Measurements from ENCODE around the gene DSP.

DSP gene

DNA sequence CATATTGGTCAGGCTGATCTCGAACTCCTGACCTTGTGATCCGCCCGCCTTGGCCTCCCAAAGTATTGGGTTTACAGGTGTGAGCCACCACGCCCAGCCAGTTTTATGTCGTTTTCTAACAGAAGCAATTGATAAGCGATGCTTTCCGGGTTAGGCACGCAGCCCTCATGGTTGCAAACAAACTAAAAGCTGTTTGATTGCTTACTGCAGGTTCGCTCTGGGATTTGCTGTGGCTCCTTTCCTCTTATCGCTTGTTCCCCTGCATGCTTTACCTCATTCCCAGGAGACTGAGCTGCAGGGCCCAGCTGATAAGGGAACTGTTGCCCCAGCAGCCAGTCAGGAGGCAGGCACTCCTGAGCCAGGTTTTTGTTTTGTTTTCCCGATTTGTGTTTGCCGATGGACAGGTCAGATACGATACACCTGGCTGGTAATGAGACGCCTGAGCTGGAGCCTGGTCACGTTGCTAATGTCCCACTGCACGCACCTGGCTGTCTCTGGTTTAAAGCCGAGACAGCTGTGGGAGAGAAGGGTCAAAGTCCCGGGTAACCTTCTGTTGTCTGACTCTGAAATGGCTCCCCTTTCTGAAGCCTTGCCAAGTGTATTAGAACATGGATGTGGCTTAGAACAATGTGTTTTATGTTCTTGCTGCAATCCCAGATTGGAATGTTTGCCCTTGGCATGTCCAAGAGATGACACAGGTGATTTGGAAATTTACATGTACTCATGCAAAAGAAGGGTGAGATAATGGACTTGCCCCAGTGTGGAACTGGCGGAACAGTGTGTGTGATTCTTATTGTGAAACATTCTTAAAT, 19.9 kb downstream of the DSP start:
- no peak for DNase-seq

- no peak for DNase-seq
Measured at GRCh38 chr6:7562769-7563168, 21.3 kb downstream of the DSP start.

GRCh38 chr6:7566107-7566506, 24.6 kb downstream of the DSP start:
- no peak for DNase-seq

DNA sequence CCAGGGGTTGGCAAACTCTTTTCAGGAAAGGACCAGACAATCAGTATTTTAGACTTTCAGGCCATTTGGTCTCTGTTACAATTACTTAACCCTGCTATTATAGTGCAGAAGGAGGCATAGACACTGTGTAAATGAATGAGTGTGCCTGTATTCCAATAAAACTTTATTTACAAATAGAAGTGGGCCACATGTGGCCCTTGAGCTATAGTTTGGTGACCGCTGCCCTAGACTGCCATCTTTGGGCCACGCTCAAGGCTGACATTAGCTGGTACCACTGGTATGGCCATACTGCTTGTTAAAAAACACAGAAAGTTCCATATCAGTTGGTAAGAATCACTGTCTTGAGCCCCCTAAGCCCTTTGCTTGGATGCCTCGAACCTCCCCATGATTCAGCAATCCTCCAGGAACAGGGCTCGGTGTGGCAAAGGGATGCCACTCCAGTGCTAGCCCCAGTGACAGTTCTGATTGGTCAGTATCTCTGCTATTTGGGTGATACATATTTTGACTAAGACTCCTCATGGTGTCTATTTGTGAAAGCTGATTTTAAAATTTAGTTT, 25.2 kb downstream of the DSP start:
- DNase-seq = no peak

DNA sequence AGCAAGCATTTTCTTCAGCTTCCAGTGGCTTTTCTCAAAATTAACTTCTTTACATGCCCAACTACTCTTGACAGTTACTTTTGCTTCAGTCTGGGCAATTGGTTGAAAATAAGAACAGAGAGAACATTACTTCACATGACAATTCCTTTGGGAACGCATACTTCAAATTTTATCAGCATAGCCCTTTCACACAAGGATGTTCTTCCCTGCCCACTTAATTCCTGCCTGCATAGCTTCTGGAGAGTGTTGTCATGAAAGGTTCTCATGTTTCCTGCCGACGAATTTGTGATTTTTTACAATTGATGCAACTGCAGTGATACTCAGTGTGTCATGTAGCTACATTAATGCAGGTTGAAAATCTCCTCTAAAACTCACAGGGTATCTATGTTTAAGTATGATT, 26.6 kb downstream of the DSP start:
- DNase-seq = peak; percentile 13

DNA sequence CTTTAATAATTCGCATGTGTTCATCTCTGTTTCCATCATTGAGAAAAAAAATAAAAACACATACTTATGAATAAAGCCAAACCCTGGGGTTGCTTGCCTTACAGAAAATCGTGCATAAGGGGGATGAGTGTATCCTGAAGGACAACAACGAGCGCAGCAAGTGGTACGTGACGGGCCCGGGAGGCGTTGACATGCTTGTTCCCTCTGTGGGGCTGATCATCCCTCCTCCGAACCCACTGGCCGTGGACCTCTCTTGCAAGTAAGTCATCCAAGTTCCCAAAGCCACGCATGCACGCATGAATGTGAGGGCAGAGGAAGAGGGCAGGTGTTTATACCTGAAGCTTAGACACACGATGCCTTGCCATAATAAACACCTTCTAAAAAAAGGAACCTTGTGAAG, 27.6 kb downstream of the DSP start:
- no peak for DNase-seq

DNA sequence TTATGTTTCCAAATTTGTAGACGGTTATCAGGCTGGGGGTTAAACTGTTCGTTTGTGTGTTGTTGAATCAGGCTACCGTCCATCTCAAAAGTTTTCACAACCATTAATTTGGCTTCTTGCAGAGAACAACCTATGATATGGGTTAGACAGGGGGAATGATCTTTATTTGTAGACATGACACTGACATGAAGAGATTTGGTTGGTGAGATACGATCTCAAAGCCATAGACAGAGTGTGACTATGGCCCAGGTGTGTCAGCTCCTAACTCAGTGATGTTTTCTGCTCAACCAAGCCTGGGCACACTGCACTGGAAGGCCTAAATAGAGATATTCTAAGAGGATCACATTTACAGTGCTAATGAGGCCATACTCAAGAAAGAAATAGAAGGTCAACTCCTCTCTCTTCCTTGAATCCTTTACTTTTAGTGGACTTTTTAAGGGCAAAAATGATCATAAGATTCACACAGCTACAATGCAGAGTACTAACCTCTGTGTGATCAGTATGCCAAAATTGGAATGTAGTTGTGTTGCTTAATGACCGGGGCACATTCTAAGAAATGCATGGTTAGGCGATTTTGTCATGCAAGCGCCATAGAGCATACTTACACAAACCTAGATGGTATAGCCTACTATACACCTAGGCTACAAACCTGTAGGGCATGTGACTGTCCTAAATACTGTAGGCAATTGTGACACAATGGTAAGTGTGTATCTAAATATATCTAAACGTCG, 30.9 kb downstream of the DSP start:
- DNase-seq = no peak

DNA sequence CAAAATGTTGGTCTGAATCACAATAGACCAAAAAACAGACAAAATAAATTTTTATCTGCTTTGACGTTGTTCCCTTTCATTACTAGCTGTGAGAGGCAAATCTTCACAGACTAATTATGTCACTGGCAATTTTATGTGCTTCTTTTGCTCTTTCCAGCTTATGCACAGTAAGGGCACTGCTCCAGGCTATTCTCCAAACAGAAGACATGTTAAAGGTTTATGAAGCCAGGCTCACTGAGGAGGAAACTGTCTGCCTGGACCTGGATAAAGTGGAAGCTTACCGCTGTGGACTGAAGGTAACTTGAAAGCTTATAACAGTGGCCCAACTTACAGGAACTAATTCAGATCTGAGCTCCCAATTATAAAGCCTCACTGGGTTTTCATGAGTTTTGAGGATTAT, 33.0 kb downstream of the DSP start:
- no peak for DNase-seq

GRCh38 chr6:7578516-7578915, 37.0 kb downstream of the DSP start:
- no peak for DNase-seq

DNA sequence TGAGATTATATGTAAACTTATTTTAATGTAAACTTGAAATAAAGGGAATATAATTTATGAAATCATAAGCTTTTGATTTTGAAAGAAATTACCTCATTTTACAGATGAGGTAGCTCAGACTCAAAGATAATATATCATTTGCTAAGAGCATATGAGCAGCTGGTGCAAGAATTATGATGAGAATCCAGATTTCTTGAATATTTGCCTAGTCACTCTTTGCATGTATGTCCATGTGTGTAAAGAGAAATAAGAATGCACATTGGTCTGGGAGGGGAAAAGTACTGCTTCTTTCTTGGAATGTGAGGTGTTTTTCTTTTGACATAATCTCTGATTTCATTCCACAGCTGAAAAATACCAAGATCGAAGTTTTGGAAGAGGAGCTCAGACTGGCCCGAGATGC, 37.5 kb downstream of the DSP start:
- no peak for DNase-seq

- no peak for DNase-seq
Measured at GRCh38 chr6:7579851-7580250, 38.4 kb downstream of the DSP start.

DNA sequence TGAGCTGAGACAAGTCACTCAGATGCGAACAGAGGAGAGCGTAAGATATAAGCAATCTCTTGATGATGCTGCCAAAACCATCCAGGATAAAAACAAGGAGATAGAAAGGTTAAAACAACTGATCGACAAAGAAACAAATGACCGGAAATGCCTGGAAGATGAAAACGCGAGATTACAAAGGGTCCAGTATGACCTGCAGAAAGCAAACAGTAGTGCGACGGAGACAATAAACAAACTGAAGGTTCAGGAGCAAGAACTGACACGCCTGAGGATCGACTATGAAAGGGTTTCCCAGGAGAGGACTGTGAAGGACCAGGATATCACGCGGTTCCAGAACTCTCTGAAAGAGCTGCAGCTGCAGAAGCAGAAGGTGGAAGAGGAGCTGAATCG, 39.1 kb downstream of the DSP start:
- no peak for DNase-seq

DNA sequence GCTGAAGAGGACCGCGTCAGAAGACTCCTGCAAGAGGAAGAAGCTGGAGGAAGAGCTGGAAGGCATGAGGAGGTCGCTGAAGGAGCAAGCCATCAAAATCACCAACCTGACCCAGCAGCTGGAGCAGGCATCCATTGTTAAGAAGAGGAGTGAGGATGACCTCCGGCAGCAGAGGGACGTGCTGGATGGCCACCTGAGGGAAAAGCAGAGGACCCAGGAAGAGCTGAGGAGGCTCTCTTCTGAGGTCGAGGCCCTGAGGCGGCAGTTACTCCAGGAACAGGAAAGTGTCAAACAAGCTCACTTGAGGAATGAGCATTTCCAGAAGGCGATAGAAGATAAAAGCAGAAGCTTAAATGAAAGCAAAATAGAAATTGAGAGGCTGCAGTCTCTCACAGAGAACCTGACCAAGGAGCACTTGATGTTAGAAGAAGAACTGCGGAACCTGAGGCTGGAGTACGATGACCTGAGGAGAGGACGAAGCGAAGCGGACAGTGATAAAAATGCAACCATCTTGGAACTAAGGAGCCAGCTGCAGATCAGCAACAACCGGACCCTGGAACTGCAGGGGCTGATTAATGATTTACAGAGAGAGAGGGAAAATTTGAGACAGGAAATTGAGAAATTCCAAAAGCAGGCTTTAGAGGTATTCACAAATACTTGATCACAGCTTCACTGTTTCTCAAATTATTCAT, 39.6 kb downstream of the DSP start:
- DNase-seq = no peak

DNA sequence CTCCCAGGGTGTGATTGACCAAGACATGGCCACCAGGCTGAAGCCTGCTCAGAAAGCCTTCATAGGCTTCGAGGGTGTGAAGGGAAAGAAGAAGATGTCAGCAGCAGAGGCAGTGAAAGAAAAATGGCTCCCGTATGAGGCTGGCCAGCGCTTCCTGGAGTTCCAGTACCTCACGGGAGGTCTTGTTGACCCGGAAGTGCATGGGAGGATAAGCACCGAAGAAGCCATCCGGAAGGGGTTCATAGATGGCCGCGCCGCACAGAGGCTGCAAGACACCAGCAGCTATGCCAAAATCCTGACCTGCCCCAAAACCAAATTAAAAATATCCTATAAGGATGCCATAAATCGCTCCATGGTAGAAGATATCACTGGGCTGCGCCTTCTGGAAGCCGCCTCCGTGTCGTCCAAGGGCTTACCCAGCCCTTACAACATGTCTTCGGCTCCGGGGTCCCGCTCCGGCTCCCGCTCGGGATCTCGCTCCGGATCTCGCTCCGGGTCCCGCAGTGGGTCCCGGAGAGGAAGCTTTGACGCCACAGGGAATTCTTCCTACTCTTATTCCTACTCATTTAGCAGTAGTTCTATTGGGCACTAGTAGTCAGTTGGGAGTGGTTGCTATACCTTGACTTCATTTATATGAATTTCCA, 43.9 kb downstream of the DSP start:
- DNase-seq = no peak

GRCh38 chr6:7587631-7588100, 46.2 kb downstream of the DSP start:
- DNase-seq = peak; percentile 62

DNA sequence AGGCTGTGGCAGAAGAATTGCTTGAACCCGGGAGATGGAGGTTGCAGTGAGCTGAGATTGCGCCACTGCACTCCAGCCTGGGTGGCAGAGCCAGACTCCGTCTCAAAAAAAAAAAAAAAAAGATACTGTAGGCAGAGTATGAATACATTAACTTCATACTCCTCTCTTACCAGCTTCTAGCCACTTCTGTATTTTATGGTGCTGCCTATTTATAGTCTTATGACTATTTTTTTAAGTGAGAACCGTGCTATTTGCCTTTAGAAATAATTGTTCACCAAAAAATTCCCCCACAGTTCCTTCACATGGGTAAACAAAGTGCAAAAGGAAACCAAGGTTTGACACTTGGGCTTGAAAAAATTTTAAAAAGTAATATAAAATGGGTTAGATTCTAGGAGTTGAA, 47.0 kb downstream of the DSP start:
- DNase-seq = no peak

GRCh38 chr6:7589221-7589620, 47.8 kb downstream of the DSP start:
- no peak for DNase-seq

DNA sequence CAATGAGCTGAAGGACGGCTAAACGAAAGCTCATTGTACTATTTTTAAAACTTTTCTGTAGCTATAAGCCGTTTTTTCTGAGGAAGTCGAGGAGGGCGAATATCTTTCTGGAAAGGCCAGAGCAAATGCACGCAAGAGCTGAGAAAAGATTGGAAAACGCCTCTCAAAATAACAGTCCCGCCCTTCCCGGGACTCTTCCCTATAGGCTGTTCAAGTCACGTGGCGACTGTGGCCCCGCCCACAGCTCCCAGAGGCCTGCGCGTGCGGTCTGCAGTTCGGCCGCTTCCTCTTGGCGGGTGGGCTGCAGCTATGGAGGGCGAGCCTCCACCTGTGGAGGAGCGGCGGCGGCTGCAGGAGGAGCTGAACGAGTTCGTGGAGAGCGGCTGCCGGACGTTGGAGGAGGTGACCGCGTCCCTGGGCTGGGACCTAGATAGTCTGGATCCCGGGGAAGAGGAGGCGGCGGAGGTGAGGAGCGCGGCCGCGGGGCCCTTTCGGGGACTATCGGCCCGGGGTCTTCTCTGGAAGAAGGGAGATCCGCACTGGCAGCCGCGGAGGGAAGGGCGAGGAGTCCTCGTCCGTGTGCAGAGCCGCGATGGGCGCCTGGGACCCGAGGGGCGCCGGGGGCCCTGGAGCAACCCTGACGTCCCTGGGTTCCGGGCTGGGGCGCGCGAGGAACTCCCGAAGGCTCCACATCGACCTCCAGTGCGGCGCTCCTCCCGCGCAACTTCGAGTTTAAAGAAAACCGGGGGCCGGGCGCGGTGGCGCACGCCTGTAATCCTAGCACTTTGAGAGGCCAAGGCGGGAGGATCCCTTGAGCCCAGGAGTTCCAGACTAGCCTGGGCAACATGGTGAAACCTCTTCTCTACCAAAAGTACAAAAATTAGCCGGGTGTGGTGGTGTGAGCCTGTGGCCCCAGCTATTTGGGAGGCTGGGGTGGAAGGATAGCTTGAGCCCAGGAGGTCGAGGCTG, 48.8 kb downstream of the DSP start, which contains the start of gene SNRNP48:
SNRNP48 (plus strand) TSS at position 250 of the 969 bp plus-strand sequence; CDS start at position 310, 60 bp downstream.
- DNase-seq = peak; percentile 94

- peak; percentile 41 for DNase-seq
Measured at GRCh38 chr6:7590918-7591302, 49.4 kb downstream of the DSP start.

DNA sequence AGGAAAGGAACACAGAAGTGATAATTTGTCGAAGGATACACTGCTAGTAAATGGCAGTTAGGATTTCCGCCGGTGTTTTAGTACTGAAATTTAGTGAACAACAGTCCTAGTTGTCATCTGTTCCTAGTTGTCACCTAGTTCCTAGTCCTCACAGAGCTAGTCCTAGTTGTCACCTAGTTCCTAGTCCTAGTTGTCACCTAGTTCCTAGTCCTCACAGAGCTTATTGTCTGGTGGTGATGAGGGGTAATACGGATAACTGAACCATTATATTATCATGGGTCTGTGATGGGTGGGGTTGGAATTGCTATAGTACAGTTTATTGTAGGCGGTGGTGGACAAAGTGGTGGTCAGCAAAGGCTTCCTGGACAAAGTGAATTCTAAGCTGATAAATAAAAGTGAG, 50.3 kb downstream of the DSP start:
- DNase-seq = no peak

- DNase-seq = no peak
Measured at GRCh38 chr6:7593229-7593628, 51.8 kb downstream of the DSP start.

All from EL (cell line).